ENCODE data around the gene BDH1.
"Not testable (repeated sequence)": the region's sequence is repeated elsewhere in the genome, so short reads cannot be mapped to it uniquely, and the experiment has no call there.

DNA sequence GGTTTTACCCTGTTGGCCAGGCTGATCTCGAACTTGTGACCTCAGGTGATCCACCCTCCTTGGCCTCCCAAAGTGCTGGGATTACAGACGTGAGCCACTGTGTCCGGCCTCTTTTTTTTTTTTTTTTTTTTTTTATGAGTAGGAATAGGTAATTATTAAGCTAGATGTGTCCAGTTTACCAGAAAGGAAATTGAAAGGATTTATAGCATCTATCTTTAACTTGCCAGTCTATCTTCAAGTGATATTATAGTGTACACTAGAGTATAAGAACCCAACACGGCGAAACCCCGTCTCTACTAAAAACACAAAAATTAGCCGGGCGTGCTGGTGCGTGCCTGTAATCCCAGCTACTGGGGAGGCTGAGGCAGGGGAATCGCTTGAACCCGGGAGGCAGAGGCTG is 31.0 kb upstream of the BDH1 start:
- TF ChIP-seq, protein P1, sequence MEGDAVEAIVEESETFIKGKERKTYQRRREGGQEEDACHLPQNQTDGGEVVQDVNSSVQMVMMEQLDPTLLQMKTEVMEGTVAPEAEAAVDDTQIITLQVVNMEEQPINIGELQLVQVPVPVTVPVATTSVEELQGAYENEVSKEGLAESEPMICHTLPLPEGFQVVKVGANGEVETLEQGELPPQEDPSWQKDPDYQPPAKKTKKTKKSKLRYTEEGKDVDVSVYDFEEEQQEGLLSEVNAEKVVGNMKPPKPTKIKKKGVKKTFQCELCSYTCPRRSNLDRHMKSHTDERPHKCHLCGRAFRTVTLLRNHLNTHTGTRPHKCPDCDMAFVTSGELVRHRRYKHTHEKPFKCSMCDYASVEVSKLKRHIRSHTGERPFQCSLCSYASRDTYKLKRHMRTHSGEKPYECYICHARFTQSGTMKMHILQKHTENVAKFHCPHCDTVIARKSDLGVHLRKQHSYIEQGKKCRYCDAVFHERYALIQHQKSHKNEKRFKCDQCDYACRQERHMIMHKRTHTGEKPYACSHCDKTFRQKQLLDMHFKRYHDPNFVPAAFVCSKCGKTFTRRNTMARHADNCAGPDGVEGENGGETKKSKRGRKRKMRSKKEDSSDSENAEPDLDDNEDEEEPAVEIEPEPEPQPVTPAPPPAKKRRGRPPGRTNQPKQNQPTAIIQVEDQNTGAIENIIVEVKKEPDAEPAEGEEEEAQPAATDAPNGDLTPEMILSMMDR (conservative IDR thresholded peaks at IDR 0.05; ENCODE audit: low read length): not testable (repeated sequence)
- not testable (repeated sequence) for TF ChIP-seq EZH2phosphoT487 (IDR thresholded peaks at IDR 0.05; ENCODE audit: borderline replicate concordance)
